ENCODE measurements around the gene NUP93. TPM values are rescaled to one million over a fixed set of nuclear protein-coding genes. Genes with fewer than 3 reads are reported as not detected.

NUP93 gene
- total and polyA plus RNA-seq, 2 experiments from 2014 or later = 139 to 187 TPM

- H3F3A ChIP-seq (replicated peaks; ENCODE audit: low read depth) = no peaks in the 10 kb centered on the region
- no peak overlapping the region for H2AFZ ChIP-seq
- H4K20me1 ChIP-seq (replicated peaks; ENCODE audit: insufficient read depth) = peaks cover 7% of the 10 kb centered on the region; the same call in 1 of the 2 replicates
- no peaks in the 10 kb centered on the region for H3K36me3 ChIP-seq (ENCODE audit: insufficient read depth)
- H3K27ac ChIP-seq (ENCODE audit: low read depth) = no peak overlapping the region
- H3K4me1 ChIP-seq (ENCODE audit: insufficient read depth) = no peaks in the 10 kb centered on the region
- Mint-ChIP-seq H3K27me3 (ENCODE audit: insufficient read depth, low read depth, poor library complexity) (no peaks in the 10 kb centered on the region), H3K4me1 (peaks cover 4% of the 10 kb centered on the region; the same call in 2 of the 3 replicates), H3K4me3 (no peak overlapping the region), H3K36me3 (ENCODE audit: low read depth) (peaks cover 7% of the 10 kb centered on the region; the same call in 2 of the 3 replicates), H3K27ac (peak overlapping the region; percentile 18; the same call in 1 of the 2 replicates), H3K9me3 (no peaks in the 10 kb centered on the region)
- H3K27me3 ChIP-seq (ENCODE audit: insufficient read depth) = no peaks in the 10 kb centered on the region
- ATAC-seq (no peak), DNase-seq (ENCODE audit: low spot score) (no peak)
- H3K9me2 ChIP-seq (ENCODE audit: insufficient read depth) = no peaks in the 10 kb centered on the region
- H3K4me2 ChIP-seq = no peak overlapping the region
- H3K79me2 ChIP-seq (replicated peaks; ENCODE audit: insufficient read depth) = peaks cover 43% of the 10 kb centered on the region
- TF ChIP-seq JUNB (IDR thresholded peaks at IDR 0.05; ENCODE audit: unreplicated experiment) (no peak), ZNF114 (CRISPR knock-in tag; IDR thresholded peaks at IDR 0.05) (no peak), CREB1 (CRISPR knock-in tag; IDR thresholded peaks at IDR 0.05; ENCODE audit: low read depth) (no peak), NANOG (IDR thresholded peaks at IDR 0.05; ENCODE audit: borderline replicate concordance) (no peak), ZNF462 (CRISPR knock-in tag; IDR thresholded peaks at IDR 0.05) (no peak), EZH2phosphoT487 (IDR thresholded peaks at IDR 0.05; ENCODE audit: unreplicated experiment) (no peak), POLR2AphosphoS5 (IDR thresholded peaks at IDR 0.05; ENCODE audit: low read depth) (no peak), STAT1 (IDR thresholded peaks at IDR 0.05; ENCODE audit: unreplicated experiment) (no peak), REST (IDR thresholded peaks at IDR 0.05; ENCODE audit: unreplicated experiment) (no peak), EZH2 (IDR thresholded peaks at IDR 0.05; ENCODE audit: low read depth, unreplicated experiment) (no peak), ZNF331 (CRISPR knock-in tag; IDR thresholded peaks at IDR 0.05; ENCODE audit: low read depth) (no peak)
- TF ChIP-seq, protein P1, sequence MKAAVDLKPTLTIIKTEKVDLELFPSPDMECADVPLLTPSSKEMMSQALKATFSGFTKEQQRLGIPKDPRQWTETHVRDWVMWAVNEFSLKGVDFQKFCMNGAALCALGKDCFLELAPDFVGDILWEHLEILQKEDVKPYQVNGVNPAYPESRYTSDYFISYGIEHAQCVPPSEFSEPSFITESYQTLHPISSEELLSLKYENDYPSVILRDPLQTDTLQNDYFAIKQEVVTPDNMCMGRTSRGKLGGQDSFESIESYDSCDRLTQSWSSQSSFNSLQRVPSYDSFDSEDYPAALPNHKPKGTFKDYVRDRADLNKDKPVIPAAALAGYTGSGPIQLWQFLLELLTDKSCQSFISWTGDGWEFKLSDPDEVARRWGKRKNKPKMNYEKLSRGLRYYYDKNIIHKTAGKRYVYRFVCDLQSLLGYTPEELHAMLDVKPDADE (IDR thresholded peaks at IDR 0.05) = no peak
- TF ChIP-seq, protein P2, sequence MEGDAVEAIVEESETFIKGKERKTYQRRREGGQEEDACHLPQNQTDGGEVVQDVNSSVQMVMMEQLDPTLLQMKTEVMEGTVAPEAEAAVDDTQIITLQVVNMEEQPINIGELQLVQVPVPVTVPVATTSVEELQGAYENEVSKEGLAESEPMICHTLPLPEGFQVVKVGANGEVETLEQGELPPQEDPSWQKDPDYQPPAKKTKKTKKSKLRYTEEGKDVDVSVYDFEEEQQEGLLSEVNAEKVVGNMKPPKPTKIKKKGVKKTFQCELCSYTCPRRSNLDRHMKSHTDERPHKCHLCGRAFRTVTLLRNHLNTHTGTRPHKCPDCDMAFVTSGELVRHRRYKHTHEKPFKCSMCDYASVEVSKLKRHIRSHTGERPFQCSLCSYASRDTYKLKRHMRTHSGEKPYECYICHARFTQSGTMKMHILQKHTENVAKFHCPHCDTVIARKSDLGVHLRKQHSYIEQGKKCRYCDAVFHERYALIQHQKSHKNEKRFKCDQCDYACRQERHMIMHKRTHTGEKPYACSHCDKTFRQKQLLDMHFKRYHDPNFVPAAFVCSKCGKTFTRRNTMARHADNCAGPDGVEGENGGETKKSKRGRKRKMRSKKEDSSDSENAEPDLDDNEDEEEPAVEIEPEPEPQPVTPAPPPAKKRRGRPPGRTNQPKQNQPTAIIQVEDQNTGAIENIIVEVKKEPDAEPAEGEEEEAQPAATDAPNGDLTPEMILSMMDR (conservative IDR thresholded peaks at IDR 0.05; ENCODE audit: low read depth in 2 of 2) = no peak
- no peak overlapping the region for H3K4me3 ChIP-seq
Measured at GRCh38 chr16:56765949-56766348, 36.0 kb downstream of the NUP93 start.

Data from GM23338 (cell line).